Lower leg skin (tissue), 4 donors: Measurements from ENCODE around the gene CTBP2. TPM values are rescaled to one million over a fixed set of nuclear protein-coding genes. Genes with fewer than 3 reads are reported as not detected.

Experiments used
- DNase-seq, 2 donors: peaks; one replicate each; pipeline ENCODE4 v3.0.0-alpha.2; 2019; ENCODE audit warnings: low spot score in 2 of 2
- H3K4me3 ChIP-seq: fragments of 200-600 bp; sonication (generic); 2 replicates; pipeline ENCODE4 v1.5.1; 2017; ENCODE audit warnings: mild to moderate bottlenecking, low read depth; ENCODE audit not compliant: poor library complexity, severe bottlenecking
- POLR2A ChIP-seq, 2 donors: fragments of 450-650 bp; IDR thresholded peaks; one replicate each; pipeline ENCODE4 v1.6.1; 2016 to 2017; ENCODE audit warnings: antibody characterized with exemption in 2 of 2, mild to moderate bottlenecking in 1 of 2, moderate library complexity in 1 of 2
- WGBS, 2 donors: methylation state at CpG; one replicate each; pipeline ENCODE4 v1.1.5; 2018; 5-methylcytosine and 5-hydroxymethylcytosine counted together
- intact Hi-C: fragments of 100-400 bp; cut with DNase I; formaldehyde crosslinking; loops from one replicate; pipeline ENCODE4 v1.15.0; 2023; ENCODE audit warnings: low total_unique reads
- total RNA-seq, 4 donors: library from RNA; depleted of rRNA; stranded (reverse); fragments of >200 nt; gene quantifications; one replicate each; pipeline ENCODE4 v1.1.0, GENCODE V29; 2016
- TF ChIP-seq, protein P1 (sequence below), 3 donors: fragments of 450-650 bp; IDR thresholded peaks; one replicate each; pipeline ENCODE4 v1.5.1; 2016; ENCODE audit warnings: antibody characterized with exemption in 3 of 3, mild to moderate bottlenecking in 3 of 3, moderate library complexity in 2 of 3

Gene CTBP2
- total RNA-seq, 4 donors from 2014 or later, result 30.3 to 39.5 (median 32.2) TPM

DNA sequence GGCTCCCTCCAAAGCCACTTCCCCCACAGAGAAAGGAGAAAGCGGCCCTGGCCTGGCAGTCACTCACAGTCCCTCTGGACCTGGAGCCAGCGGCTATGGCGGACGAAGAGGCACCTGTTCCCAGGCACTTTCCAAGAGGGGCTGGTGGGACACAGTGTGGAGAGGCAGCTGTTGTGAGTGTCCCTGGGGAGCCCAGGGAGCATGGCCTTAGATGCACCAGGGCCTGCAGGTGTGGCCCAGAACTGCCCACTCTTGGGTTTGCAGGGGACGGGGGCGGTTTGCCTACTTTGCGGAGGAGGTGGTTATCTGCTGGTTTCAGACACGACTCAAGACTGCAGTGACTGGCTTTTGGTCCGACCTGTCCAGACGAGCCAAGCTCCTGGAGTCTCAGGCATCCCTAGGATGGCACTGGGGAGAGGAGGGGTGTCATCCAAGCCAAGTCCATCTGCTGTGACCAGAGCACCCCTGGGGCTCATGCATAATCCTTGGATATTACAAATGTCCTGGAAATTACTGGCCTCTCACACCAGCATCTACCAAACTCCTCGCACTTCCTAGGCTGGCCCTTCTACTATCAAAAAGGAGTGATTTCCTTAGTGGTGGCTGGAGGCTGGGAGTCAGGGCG, 18.4 kb downstream of the CTBP2 start:
- WGBS, 2 donors, result 95% methylated on average over 9 to 12 of the region's 12 CpGs
- no peak overlapping the region for H3K4me3 ChIP-seq
- TF ChIP-seq POLR2A (IDR thresholded peaks at IDR 0.05), result no peak
- TF ChIP-seq, protein P1, sequence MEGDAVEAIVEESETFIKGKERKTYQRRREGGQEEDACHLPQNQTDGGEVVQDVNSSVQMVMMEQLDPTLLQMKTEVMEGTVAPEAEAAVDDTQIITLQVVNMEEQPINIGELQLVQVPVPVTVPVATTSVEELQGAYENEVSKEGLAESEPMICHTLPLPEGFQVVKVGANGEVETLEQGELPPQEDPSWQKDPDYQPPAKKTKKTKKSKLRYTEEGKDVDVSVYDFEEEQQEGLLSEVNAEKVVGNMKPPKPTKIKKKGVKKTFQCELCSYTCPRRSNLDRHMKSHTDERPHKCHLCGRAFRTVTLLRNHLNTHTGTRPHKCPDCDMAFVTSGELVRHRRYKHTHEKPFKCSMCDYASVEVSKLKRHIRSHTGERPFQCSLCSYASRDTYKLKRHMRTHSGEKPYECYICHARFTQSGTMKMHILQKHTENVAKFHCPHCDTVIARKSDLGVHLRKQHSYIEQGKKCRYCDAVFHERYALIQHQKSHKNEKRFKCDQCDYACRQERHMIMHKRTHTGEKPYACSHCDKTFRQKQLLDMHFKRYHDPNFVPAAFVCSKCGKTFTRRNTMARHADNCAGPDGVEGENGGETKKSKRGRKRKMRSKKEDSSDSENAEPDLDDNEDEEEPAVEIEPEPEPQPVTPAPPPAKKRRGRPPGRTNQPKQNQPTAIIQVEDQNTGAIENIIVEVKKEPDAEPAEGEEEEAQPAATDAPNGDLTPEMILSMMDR (IDR thresholded peaks at IDR 0.05), result no peak
- DNase-seq, result no peak
- intact Hi-C loops, result no loop called here

- TF ChIP-seq, protein P1 (IDR thresholded peaks at IDR 0.05), result no peak
- TF ChIP-seq POLR2A (IDR thresholded peaks at IDR 0.05), result no peak
- intact Hi-C loops, result no loop called here
- DNase-seq, result no peak
- 85 to 89% methylated on average over 15 to 16 of the region's 16 CpGs for WGBS, 2 donors
- H3K4me3 ChIP-seq, result no peak overlapping the region
Measured at GRCh38 chr10:125141150-125141859, 19.1 kb downstream of the CTBP2 start.

DNA sequence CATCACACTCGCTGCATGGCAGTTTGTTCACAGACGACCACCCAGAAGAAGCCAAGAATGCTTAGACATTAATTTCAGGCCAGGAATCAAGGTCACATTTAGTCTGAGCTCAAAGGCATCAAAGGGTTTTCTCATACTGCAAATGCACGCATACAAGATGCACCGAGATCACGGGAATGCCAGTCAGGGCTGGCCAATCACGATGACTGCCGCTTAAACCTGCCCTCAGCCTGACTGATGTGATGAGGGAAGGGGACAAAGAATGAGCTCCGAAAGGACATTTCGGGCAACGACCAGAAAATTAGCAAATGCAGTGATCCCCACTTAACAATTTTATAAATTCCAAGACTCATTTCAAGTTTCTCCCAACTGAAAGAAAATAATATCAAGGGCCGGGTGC, 20.2 kb downstream of the CTBP2 start:
- intact Hi-C loops, result no loop called here
- no peak overlapping the region for H3K4me3 ChIP-seq
- TF ChIP-seq, protein P1 (IDR thresholded peaks at IDR 0.05), result no peak
- no peak for TF ChIP-seq POLR2A (IDR thresholded peaks at IDR 0.05)
- DNase-seq, result no peak
- WGBS, 2 donors, result 92 to 94% methylated on average over 11 of the region's 11 CpGs

- no peak for DNase-seq
- TF ChIP-seq, protein P1 (IDR thresholded peaks at IDR 0.05), result no peak
- TF ChIP-seq POLR2A (IDR thresholded peaks at IDR 0.05), result no peak
- intact Hi-C loops, result no loop called here
- H3K4me3 ChIP-seq, result no peak overlapping the region
- 72 to 78% methylated on average over 25 of the region's 25 CpGs for WGBS, 2 donors
Measured at GRCh38 chr10:125137601-125138438, 22.5 kb downstream of the CTBP2 start.

DNA sequence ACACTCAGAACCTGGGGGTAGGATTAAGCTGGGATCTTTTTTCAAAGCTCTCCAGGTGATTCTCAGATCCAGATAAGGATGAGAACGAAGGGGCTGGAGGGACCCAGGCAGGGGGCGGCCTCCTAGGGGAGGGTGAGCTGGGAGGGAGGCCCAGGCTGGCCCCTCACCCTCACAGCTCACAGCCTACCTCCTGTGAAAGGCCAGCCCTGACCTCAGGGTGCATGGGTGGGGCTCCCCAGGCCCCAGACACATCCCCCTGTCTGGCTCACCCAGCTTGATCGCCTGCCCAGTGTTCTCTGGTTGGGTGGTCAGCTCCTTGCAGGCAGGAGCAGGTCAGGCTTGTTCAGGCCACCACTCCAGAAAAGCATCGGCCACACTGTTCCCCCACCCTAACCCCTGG, 24.3 kb downstream of the CTBP2 start:
- DNase-seq, result no peak
- TF ChIP-seq, protein P1 (IDR thresholded peaks at IDR 0.05), result no peak
- no peak for TF ChIP-seq POLR2A (IDR thresholded peaks at IDR 0.05)
- no peak overlapping the region for H3K4me3 ChIP-seq
- intact Hi-C loops, result no loop called here
- WGBS, 2 donors, result 92% methylated on average over 4 of the region's 4 CpGs
